Endothelial cell of umbilical vein (primary cell): ENCODE measurements around the gene TTC21A.

ENCODE experiments used
- EZH2 ChIP-seq: IDR thresholded peaks from 2 replicates; pipeline ENCODE4 v1.6.1; 2012; ENCODE audit warnings: borderline replicate concordance, low read depth, mild to moderate bottlenecking, moderate library complexity, low read length, inconsistent platforms; ENCODE audit not compliant: severe bottlenecking
- FOS ChIP-seq: IDR thresholded peaks from 2 replicates; pipeline ENCODE4 v1.6.1; 2011; ENCODE audit warnings: mild to moderate bottlenecking, low read length, moderate library complexity, borderline replicate concordance; ENCODE audit not compliant: insufficient read depth
- JUN ChIP-seq: IDR thresholded peaks from 2 replicates; pipeline ENCODE4 v1.6.1; 2011; ENCODE audit warnings: borderline replicate concordance, low read depth; ENCODE audit not compliant: insufficient read length, insufficient read depth
- POLR2A ChIP-seq: IDR thresholded peaks from 2 replicates; pipeline ENCODE4 v1.6.1; 2012; ENCODE audit warnings: low read depth, mild to moderate bottlenecking, control low read depth, low read length
- POLR2AphosphoS5 ChIP-seq: IDR thresholded peaks from 2 replicates; pipeline ENCODE4 v1.6.1; 2012; ENCODE audit warnings: low read depth, mild to moderate bottlenecking, control low read depth, low read length, moderate library complexity; ENCODE audit not compliant: insufficient read depth
- TF ChIP-seq, protein P1 (sequence below), 2 donors: IDR thresholded peaks; 1 replicate in 1 of 2; 2 replicates in 1 of 2; pipeline ENCODE4 v1.5.1; 2011; ENCODE audit warnings: low read length in 2 of 2, mild to moderate bottlenecking in 2 of 2, moderate library complexity in 2 of 2, control low read depth in 1 of 2, inconsistent platforms in 1 of 2, low read depth in 1 of 2; ENCODE audit not compliant: insufficient read depth in 1 of 2; ENCODE audit errors: extremely low read depth in 1 of 2

DNA sequence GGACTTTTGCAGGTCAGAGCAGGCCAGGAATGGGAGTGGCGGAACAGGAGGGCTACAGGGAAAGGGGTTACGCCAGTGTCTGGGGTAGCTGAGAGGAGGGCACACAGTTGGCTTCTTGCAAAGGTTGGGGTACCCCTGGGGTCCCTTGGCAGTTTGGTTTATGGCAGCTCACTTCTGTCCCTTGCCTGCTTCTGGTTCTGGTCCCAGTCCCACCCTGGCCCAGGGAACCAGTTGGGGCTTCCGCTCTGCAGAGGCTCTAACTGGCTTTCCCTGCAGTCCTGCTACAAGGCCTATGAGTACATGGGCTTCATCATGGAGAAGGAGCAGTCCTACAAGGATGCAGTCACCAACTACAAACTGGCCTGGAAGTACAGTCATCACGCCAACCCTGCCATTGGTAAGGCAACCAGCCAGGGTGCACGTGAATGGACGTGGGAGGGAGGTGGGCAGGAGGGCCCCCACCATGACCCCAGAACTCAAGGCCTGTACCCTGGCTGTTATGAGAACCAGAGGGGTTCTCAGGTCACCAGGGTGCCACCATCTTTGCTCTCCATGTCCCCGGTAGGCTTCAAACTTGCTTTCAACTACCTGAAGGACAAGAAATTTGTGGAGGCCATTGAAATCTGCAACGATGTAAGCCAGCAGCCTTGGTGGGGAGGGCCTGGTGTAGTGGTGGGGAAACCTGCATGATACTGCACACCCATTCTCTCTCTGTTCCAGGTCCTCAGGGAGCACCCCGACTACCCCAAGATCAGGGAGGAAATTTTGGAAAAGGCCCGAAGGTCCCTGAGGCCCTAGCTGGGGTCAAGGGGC, 30.7 kb downstream of the TTC21A start:
- TF ChIP-seq POLR2AphosphoS5 (no peak), EZH2 (no peak), JUN (no peak), FOS (no peak), POLR2A (peak; percentile 19)
- TF ChIP-seq, protein P1, sequence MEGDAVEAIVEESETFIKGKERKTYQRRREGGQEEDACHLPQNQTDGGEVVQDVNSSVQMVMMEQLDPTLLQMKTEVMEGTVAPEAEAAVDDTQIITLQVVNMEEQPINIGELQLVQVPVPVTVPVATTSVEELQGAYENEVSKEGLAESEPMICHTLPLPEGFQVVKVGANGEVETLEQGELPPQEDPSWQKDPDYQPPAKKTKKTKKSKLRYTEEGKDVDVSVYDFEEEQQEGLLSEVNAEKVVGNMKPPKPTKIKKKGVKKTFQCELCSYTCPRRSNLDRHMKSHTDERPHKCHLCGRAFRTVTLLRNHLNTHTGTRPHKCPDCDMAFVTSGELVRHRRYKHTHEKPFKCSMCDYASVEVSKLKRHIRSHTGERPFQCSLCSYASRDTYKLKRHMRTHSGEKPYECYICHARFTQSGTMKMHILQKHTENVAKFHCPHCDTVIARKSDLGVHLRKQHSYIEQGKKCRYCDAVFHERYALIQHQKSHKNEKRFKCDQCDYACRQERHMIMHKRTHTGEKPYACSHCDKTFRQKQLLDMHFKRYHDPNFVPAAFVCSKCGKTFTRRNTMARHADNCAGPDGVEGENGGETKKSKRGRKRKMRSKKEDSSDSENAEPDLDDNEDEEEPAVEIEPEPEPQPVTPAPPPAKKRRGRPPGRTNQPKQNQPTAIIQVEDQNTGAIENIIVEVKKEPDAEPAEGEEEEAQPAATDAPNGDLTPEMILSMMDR (IDR thresholded peaks at IDR 0.05; ENCODE audit: extremely low read depth in 1 of 2, insufficient read depth in 1 of 2, low read depth in 1 of 2, low read length in 2 of 2): no peak
